B cell (primary cell): ENCODE measurements around the gene SH3YL1.

Source experiments
- CTCF ChIP-seq: fragments of 200-600 bp; IDR thresholded peaks from one replicate; pipeline ENCODE4 v1.8.0; 2022; ENCODE audit warnings: antibody characterized with exemption, mild to moderate bottlenecking
- EZH2 ChIP-seq: IDR thresholded peaks from 2 replicates; pipeline ENCODE4 v1.6.1; 2012; ENCODE audit warnings: borderline replicate concordance, low read depth, mild to moderate bottlenecking, moderate library complexity, low read length; ENCODE audit not compliant: insufficient read depth, poor library complexity, severe bottlenecking

GRCh38 chr2:180311-180710, 83.5 kb downstream of the SH3YL1 start:
- TF ChIP-seq CTCF: no peak
- TF ChIP-seq EZH2: no peak
